Measurements from ENCODE around the gene SS18L1.

Gene SS18L1

GRCh38 chr20:62120990-62121775 is 22.4 kb upstream of the SS18L1 start:
- no peak for DNase-seq

GRCh38 chr20:62121776-62122653 is 21.6 kb upstream of the SS18L1 start, which contains the start of gene LSM14B:
Gene LSM14B, plus strand, starts transcription at chr20:62122475. Its CDS starts 192 bp downstream, at chr20:62122667.
- peak; percentile 99 for DNase-seq

- DNase-seq: peak; percentile 66 to 89 (median 87)
Measured at GRCh38 chr20:62122654-62123449, 20.7 kb upstream of the SS18L1 start.

GRCh38 chr20:62123450-62124118 is 20.0 kb upstream of the SS18L1 start:
- DNase-seq: peak in 1 of 3 experiments; percentile 50

GRCh38 chr20:62126141-62126540 is 17.4 kb upstream of the SS18L1 start:
- no peak for DNase-seq

- DNase-seq: no peak
Measured at GRCh38 chr20:62127799-62128198, 15.8 kb upstream of the SS18L1 start.

GRCh38 chr20:62128502-62128901 is 15.1 kb upstream of the SS18L1 start:
- DNase-seq: no peak

- peak in 1 of 3 experiments; percentile 12 for DNase-seq
Measured at GRCh38 chr20:62129731-62130531, 13.6 kb upstream of the SS18L1 start.

GRCh38 chr20:62131560-62132320 is 11.8 kb upstream of the SS18L1 start:
- no peak for DNase-seq

GRCh38 chr20:62132421-62132820 is 11.1 kb upstream of the SS18L1 start:
- no peak for DNase-seq

GRCh38 chr20:62133051-62133845 is 10.3 kb upstream of the SS18L1 start:
- DNase-seq: no peak

- no peak for DNase-seq
Measured at GRCh38 chr20:62133864-62134263, 9.7 kb upstream of the SS18L1 start.

GRCh38 chr20:62134735-62135231 is 8.8 kb upstream of the SS18L1 start:
- no peak for DNase-seq

GRCh38 chr20:62135573-62136266 is 7.8 kb upstream of the SS18L1 start:
- DNase-seq: no peak

GRCh38 chr20:62136283-62137091 is 7.1 kb upstream of the SS18L1 start:
- peak; percentile 47 to 70 (median 48) for DNase-seq

- DNase-seq: no peak
Measured at GRCh38 chr20:62137092-62137384, 6.5 kb upstream of the SS18L1 start.

- no peak for DNase-seq
Measured at GRCh38 chr20:62137478-62138203, 5.9 kb upstream of the SS18L1 start.

- DNase-seq: no peak
Measured at GRCh38 chr20:62138204-62138543, 5.4 kb upstream of the SS18L1 start.

All from NCI-H1417 (cell line).